Cerebellar nuclear complex (tissue), 1 donor: ENCODE results near the gene ERBB3.
A peak's percentile ranks its signal among the peaks of the same experiment; 100 is the strongest.

ENCODE experiments used
- DNase-seq, 2 experiments: peaks; one replicate each; lab custom pipeline; 2025; lab: John Stamatoyannopoulos, UW

Gene ERBB3

DNA sequence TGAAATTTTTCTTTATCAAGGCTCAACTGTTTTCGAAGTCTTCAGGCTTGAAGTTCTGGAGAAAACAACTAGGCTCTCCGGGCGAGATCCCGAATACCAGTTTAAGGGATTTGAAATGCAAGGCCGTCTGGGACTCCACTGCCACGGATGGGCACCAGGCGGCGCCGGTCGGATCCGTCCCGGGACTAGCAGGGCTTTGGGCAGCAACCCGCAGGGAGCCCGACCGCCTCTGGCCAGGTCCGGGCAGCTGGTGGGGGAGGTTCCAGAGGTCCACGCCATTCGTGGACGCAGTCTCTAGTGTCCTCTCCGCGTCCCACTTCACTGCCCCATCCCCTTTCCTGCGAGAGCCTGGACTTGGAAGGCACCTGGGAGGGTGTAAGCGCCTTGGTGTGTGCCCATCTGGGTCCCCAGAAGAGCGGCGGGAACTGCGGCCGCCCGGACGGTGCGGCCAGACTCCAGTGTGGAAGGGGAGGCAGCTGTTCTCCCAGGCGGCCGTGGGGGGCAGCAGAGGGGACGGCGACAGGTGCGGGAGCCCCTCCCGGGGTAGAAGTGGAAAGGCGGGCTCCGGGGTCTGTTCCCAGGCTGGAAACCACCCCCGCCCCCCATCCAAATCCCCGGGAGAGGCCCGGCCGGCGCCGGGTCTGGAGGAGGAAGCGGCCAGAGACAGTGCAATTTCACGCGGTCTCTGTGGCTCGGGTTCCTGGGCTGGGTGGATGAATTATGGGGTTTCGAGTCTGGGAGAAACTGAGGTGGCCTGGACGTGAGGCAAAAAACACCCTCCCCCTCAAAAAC is 838 bp upstream of the ERBB3 start:
- DNase-seq = no peak

DNA sequence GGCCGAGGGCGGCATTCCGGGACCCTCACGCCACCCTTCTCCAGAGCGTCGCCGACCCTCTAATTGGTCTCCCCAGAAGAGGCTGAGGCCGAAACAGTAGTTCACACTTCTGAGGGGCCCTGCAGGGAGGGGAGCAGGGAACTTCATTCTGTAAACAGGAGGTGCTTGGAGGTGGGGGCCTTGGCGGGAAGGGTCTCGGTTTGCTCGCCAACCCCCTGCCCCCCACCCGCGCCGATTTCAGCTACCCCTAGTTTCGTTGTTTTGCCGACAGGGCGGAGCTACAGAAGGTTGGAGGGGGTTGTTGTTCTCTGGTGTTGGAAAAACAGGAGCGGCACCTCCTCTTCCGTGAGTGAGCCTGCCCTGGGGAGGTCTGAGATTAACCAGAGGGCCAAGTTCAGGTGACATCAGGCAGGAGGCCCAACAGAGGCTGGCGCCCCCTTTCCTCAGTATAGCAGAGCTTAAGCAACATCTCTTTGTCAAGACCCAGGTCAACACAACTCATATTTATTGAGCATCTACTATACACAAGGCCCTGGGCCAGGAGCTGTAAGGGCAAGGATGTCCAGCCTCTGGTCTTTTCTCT is 682 bp downstream of the ERBB3 start:
- no peak for DNase-seq

DNA sequence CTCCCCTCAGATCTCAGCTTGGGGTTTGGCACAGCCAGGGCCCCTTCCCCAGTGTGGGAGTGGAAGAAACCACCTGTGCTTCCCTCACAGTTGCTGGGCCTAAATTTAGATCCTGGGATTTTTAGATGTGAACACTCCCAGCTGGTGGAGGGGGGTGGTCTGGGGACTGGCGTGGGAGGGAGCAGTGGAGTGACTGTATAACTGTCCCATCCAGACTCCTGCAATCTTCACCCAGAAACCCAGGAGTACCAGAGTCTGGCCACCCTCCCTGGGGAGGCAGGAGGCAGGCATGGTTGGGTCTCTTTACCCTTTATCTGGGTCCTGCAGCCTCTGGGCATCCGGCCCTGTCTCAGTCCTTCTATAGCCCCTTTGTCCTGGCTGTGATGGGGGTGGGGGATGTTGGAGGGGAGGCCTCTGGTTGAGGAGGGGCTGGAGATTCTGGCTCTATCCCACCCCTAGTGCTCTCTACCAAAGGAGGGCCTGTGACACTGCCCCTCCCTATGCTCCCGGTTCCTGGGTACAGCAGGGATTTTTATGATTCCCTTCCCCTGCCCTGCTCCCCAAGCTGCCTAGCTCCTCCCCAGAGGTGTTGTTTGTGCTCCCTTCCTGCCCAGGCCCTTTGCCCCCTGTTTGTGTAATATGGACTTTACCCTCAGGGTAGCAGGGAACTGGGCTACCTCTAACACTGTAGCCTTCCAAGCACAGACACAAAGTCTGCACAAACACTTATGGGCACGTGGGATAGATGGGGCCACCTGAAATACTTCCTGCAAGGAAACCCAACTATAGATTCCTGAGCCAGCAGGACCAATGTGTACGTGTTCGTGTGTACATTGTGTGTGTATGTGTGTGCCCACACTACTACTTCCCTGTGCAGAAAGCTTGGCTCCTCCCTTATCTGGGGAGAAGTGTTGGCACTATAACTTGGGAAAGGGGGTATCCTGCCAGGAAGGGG is 1.7 kb downstream of the ERBB3 start:
- no peak for DNase-seq

DNA sequence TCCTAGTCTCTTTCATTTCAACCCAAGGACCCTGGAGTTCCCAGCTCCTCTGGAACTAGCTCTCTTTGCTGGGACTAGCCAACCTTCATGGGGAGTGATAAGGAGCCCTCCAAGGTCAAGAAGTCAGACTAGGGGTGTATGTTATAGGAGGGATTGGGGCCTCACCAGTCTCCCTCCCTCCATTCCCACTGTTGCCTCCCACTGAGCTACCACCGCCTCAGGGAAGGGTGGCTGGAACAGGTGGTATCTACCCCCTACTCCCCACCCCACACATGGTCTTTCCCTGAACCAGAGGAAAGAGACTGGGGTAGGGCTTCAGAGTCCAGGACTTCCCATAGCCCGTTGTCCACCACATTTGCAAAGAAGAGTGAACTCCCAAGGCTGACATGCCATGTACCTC is 2.4 kb downstream of the ERBB3 start:
- no peak for DNase-seq

DNA sequence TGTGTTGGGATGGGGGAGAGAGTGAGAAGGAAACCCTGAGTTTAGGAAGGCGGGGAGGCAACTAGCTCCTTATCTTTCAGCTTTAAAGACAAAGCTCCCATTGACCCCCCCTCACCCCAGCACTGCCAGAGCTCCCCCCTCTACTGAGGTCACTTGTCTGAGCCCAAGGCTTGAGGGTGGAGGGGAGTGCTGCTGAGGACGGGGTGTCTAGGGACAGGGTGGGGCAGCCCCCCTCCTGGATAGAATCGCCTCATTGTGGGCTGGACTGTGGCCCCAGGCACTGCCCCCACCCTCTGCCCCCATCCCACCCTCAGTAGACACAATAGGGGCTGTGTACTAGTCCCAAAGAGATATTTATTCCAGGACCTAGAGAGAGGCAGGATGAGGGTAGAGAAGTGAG is 3.0 kb downstream of the ERBB3 start:
- no peak for DNase-seq

DNA sequence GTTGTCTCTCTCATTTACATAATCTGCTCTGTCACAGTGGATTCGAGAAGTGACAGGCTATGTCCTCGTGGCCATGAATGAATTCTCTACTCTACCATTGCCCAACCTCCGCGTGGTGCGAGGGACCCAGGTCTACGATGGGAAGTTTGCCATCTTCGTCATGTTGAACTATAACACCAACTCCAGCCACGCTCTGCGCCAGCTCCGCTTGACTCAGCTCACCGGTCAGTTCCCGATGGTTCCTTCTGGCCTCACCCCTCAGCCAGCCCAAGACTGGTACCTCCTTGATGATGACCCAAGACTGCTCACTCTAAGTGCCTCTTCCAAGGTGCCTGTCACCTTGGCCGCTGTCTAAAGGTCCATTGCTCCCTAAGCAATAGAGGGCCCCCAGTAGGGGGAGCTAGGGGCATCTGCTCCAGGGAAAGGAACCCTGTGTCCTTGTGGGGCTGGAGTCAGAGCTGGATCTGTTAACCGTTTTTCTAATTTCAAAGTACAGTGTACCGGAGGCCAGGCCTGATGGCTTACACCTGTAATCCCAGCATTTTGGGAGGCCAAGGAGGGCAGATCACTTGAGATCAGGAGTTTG is 5.1 kb downstream of the ERBB3 start:
- no peak for DNase-seq

DNA sequence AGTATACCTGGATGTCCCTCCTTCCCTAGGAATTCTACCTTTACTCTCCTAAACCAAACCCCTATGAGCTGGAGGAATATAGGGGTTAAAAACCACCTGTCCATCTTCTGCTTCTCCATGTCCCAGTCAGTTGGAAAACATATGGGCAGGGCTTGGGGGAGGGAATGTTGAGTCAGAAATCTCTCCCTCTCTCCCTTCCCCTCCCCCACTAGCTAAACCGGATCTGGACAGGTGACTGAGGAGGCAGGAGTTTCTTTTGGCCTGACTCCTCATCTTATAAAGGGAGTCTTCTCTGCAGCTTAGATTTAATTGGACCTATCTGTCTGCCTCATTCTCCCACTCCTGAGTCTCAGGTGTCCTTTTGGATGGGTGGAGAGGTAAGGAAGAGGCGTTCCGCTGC is 6.1 kb downstream of the ERBB3 start:
- no peak for DNase-seq

DNA sequence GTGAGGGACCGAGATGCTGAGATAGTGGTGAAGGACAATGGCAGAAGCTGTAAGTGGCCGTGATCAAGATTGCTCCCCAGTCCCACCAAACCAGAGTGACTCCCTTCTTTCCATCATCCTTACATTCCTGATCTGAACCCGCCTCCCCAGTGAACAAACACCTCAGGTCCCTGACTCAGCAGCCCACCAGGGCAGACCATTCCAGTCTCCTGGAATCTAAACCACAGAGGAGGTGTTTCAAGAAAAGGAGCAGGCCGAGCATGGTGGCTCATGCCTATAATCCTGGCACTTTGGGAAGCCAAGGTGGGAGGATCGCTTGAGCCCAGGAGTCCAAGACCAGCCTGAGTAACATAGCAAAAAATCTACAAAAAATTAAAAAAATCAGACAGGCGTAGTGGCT is 6.6 kb downstream of the ERBB3 start:
- DNase-seq = no peak

DNA sequence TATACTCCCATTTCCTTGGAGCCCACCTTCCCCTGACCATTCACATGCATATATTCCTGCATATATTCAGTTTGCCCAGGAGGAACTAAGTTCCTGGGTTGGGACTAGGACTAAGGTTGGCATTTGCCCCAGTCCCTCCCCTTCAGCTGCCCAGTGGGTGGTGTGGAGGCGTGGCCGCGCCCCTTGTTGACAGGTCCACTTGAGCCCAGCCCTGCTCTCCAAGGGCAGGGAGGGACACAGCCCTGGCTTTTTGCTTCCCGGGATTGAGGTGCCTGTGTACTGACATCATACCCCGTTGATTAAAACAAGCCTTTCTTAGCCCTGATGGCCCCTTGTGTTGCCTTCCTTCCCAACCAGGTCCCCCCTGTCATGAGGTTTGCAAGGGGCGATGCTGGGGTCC is 7.3 kb downstream of the ERBB3 start:
- DNase-seq = no peak

DNA sequence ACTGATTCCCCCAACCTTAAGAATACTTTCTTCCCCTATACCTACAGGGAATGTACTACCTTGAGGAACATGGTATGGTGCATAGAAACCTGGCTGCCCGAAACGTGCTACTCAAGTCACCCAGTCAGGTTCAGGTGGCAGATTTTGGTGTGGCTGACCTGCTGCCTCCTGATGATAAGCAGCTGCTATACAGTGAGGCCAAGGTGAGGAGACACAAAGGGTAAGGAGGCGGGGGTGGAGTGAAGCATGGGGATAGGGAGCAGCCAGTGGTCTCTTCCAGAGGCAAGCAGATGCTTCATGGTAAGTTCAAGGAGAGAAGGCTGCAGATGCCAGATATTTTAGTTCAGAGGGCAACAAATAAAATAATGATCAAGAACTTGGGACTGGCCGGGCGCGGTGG is 17.8 kb downstream of the ERBB3 start:
- no peak for DNase-seq

DNA sequence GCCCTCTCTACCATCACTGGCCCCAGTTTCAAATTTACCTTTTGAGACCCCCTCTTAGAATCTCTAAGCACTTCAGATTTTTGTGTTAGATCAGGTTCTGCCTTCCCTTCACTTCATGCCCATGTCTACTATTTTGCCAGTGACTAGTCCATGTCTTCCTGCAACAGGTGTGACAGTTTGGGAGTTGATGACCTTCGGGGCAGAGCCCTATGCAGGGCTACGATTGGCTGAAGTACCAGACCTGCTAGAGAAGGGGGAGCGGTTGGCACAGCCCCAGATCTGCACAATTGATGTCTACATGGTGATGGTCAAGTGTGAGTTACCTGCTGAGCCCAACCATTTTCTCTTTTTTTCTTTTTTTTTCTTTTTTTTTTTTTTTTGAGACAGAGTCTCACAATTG is 18.6 kb downstream of the ERBB3 start:
- no peak for DNase-seq

DNA sequence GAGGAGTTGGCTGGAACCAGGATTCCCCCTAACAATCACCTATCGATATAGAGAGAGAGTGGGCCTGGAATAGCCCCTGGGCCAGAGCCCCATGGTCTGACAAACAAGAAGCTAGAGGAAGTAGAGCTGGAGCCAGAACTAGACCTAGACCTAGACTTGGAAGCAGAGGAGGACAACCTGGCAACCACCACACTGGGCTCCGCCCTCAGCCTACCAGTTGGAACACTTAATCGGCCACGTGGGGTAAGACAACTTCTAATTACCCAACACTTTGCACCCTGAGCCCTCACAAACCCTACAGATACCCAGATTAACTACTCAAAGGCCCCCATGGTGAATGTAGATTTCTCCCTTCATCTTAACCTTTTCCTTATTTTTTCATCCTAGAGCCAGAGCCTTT is 19.8 kb downstream of the ERBB3 start:
- no peak for DNase-seq

DNA sequence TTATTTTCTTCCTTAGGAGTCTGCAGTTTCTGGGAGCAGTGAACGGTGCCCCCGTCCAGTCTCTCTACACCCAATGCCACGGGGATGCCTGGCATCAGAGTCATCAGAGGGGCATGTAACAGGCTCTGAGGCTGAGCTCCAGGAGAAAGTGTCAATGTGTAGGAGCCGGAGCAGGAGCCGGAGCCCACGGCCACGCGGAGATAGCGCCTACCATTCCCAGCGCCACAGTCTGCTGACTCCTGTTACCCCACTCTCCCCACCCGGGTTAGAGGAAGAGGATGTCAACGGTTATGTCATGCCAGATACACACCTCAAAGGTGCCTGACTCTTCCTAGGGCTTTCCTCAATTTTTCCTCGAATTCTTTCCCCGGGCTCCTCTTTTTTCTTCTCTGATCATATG is 21.1 kb downstream of the ERBB3 start:
- no peak for DNase-seq

DNA sequence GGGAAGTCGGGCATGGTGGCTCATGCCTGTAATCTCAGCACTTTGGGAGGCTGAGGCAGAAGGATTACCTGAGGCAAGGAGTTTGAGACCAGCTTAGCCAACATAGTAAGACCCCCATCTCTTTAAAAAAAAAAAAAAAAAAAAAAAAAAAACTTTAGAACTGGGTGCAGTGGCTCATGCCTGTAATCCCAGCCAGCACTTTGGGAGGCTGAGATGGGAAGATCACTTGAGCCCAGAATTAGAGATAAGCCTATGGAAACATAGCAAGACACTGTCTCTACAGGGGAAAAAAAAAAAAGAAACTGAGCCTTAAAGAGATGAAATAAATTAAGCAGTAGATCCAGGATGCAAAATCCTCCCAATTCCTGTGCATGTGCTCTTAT is 22.7 kb downstream of the ERBB3 start:
- no peak for DNase-seq

DNA sequence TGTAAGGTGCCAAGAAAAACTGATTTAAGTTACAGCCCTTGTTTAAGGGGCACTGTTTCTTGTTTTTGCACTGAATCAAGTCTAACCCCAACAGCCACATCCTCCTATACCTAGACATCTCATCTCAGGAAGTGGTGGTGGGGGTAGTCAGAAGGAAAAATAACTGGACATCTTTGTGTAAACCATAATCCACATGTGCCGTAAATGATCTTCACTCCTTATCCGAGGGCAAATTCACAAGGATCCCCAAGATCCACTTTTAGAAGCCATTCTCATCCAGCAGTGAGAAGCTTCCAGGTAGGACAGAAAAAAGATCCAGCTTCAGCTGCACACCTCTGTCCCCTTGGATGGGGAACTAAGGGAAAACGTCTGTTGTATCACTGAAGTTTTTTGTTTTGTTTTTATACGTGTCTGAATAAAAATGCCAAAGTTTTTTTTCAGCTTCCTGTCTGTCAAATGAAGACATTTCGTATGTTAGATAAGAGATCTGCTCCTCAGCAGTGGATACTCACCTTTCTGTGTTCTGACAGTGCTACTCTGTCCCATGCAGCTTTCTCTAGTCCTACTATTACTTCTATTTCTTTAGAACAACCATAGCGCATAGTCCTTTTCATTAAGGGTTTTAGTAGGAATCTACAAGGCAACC is 23.2 kb downstream of the ERBB3 start:
- no peak for DNase-seq

DNA sequence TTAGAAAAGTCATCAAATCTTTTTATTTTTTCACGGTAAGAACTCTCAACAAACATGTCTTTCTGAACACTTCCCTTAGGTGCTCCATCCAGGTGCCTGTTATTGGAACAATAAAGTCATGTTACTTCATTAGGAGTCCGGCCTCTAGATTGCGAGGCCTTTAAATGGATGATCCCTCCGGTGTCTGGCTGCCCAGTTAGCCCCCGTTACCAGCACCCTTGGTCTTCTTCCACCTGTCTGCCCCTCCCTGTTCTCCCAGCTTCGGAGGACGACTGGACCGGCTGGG is 23.8 kb downstream of the ERBB3 start:
- DNase-seq = no peak

DNA sequence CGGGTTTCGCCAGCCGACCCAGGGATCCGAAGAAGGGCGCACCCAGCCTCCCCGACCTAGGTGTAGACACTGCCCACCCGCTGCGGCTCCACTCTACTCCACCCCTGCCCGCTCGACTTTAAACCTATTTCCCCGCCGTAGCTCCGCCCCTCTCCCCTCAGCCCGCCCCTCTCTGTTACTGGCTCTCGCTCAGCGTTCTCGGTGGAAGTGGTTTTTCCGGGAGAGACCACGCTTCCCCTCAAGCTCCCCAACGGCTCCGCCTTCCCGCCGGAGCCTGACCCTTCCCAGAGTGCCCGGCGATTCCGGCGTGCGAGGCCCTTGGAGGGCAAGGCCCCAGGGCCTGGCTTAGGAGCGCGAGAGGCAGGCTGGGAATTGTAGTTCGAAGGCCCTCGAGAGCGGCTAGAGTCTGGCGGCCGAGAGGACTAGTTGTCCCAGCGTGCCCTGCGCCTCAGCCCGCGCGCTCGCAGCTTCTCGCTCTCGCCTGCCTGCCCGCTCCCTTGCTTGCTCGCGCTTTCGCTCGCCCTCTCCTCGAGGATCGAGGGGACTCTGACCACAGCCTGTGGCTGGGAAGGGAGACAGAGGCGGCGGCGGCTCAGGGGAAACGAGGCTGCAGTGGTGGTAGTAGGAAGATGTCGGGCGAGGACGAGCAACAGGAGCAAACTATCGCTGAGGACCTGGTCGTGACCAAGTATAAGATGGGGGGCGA is 24.3 kb downstream of the ERBB3 start, which contains the start of gene PA2G4:
Gene PA2G4, plus strand, starts transcription at position 451 of the 706 bp plus-strand sequence. Its CDS starts 179 bp downstream, at position 630.
- peak; percentile 91 to 96 for DNase-seq

DNA sequence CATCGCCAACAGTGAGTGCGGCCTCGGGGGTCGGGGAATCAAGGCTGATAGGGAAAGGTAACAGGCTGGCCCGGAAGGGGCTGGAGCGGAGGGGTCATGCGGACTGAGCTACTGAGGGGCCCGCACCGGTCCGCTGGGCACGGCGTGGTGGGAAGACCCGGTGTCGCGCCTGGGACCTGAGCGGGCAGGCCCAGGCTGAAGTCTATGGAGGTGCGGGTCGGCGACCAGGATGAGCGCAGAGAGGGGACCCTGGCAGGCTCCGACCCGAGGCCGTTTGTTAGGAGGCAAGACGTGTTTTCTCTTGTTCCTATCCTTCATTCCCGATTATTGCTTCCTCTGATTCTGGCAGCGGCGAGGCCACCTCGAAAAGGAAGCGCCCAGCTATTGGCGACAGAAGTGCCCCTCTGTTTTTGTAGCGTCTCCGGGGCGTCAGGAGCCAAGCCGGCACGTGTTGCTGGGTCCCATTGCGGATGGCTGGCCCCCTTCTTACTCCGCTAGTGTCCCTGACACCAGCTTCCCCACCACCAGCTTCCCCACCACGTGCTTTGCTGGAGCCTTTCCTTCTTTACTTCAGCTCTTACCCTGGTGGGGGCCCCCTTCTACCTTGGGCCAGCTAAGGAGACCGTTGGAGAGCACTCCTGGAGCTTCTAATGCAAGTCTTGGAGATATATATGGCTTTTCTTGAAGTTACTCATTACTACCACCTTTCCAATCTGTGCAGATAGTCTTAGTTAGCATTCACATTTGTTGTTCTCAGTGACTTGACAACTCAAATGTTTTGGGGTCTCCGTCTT is 25.0 kb downstream of the ERBB3 start:
- no peak for DNase-seq

DNA sequence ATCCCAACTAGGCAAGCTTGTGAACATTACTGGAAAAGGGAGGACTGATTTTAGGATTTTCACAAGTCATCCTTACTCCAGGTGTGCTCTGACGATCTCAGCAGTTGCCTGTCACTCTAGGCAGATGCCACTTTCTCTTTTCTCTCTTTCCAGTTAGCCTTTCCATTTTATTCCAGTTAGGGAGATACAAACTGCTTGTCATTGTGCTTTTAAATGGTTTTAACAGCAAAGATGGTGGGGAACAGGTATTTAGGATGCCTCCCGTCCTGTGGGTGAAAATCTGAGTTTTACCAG is 25.6 kb downstream of the ERBB3 start:
- DNase-seq = no peak

DNA sequence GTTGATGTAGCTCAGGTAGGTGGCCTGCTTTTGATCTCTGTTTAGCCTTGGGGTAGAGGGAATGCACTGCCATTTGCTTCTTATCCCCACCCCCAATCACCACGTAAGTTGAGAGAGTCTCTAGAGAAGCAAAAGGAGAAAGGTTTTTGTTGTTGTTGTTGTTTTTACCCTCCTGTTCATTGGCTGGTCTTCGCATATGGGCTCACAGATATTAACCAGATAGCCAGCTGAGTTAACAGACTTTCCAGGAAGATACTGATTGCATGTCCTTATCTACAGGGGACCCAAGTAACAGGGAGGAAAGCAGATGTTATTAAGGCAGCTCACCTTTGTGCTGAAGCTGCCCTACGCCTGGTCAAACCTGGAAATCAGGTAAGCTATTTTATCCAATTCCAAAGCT is 27.3 kb downstream of the ERBB3 start:
- DNase-seq = no peak

DNA sequence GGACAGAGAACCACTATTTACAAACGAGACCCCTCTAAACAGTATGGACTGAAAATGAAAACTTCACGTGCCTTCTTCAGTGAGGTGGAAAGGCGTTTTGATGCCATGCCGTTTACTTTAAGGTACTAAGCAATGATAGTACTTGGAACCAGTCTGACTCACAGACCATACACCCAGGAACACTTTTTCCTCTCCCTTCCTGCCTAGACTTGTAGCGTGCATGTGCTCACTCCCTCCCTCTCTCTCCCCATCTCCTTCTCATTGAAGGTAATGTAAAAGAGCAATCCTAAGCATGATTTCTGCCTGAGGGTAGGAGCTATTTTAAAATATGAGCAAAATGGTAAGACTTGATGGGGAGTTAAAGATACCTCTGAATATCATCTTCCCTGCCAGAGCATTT is 30.6 kb downstream of the ERBB3 start:
- DNase-seq = no peak
